Measurements from ENCODE around the gene COL23A1. TPM values are rescaled to one million over a fixed set of nuclear protein-coding genes. Genes with fewer than 3 reads are reported as not detected.

COL23A1 gene
- total and polyA plus RNA-seq, 2 experiments from 2014 or later = 1.1 to 5.1 TPM

- no peak for TF ChIP-seq EZH2 (IDR thresholded peaks at IDR 0.05; ENCODE audit: borderline replicate concordance)
- TF ChIP-seq CTCF (IDR thresholded peaks at IDR 0.05; ENCODE audit: poor library complexity) = no peak
- TF ChIP-seq EZH2phosphoT487 (IDR thresholded peaks at IDR 0.05; ENCODE audit: low read depth, severe bottlenecking, unreplicated experiment) = no peak
- DNase-seq (ENCODE audit: low spot score) = no peak
- no peaks in the 10 kb centered on the region for H3K9me2 ChIP-seq (replicated peaks; ENCODE audit: insufficient read depth)
- H3K27me3 ChIP-seq = no peaks in the 10 kb centered on the region
- no peak overlapping the region for H3K4me3 ChIP-seq
- no peaks in the 10 kb centered on the region for H4K20me1 ChIP-seq (ENCODE audit: insufficient read depth, poor library complexity, severe bottlenecking)
- H3K9me3 ChIP-seq (ENCODE audit: low read depth) = no peaks in the 10 kb centered on the region
- H3K36me3 ChIP-seq (replicated peaks; ENCODE audit: insufficient read depth, low read depth) = no peaks in the 10 kb centered on the region
- no peak overlapping the region for H2AFZ ChIP-seq
- peaks cover 11% of the 10 kb centered on the region for H3K4me1 ChIP-seq (ENCODE audit: insufficient read depth)
- H3K4me2 ChIP-seq = no peak overlapping the region
- 81% methylated on average over 11 of the region's 11 CpGs for WGBS (ENCODE audit: low lambda C conversion rate, missing lambda C conversion rate)
- no peak overlapping the region for H3K27ac ChIP-seq
- no peaks in the 10 kb centered on the region for H3K79me2 ChIP-seq
These were observed 160.6 kb downstream of the COL23A1 start for GRCh38 chr5:178429491-178430185.

DNA sequence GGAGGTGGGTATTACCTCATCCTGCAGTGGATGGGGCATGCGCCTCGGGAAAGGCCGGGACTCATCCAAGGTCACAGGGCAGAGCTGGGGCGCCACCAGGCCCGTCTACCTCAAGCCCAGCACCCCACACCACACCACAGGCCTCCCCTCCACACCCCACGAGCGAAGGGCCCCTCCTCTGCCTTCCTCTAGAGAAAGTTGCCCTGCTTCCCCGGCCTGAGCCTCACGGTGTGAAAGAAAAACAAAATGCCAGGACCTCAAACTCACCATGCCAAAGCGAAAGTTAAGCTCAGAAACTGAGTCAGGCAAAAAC lies 161.1 kb downstream of the COL23A1 start:
- H3K27me3 ChIP-seq = no peaks in the 10 kb centered on the region
- no peak for DNase-seq (ENCODE audit: low spot score)
- H4K20me1 ChIP-seq (ENCODE audit: insufficient read depth, poor library complexity, severe bottlenecking) = no peaks in the 10 kb centered on the region
- no peak overlapping the region for H3K4me2 ChIP-seq
- 86% methylated on average over 5 of the region's 10 CpGs for WGBS (ENCODE audit: low lambda C conversion rate, missing lambda C conversion rate)
- H3K9me3 ChIP-seq (ENCODE audit: low read depth) = no peaks in the 10 kb centered on the region
- no peaks in the 10 kb centered on the region for H3K79me2 ChIP-seq
- no peaks in the 10 kb centered on the region for H3K9me2 ChIP-seq (replicated peaks; ENCODE audit: insufficient read depth)
- no peak overlapping the region for H3K27ac ChIP-seq
- H2AFZ ChIP-seq = no peak overlapping the region
- H3K36me3 ChIP-seq (replicated peaks; ENCODE audit: insufficient read depth, low read depth) = no peaks in the 10 kb centered on the region
- no peak overlapping the region for H3K4me3 ChIP-seq
- no peak for TF ChIP-seq EZH2phosphoT487 (IDR thresholded peaks at IDR 0.05; ENCODE audit: low read depth, severe bottlenecking, unreplicated experiment)
- H3K4me1 ChIP-seq (ENCODE audit: insufficient read depth) = peaks cover 16% of the 10 kb centered on the region

DNA sequence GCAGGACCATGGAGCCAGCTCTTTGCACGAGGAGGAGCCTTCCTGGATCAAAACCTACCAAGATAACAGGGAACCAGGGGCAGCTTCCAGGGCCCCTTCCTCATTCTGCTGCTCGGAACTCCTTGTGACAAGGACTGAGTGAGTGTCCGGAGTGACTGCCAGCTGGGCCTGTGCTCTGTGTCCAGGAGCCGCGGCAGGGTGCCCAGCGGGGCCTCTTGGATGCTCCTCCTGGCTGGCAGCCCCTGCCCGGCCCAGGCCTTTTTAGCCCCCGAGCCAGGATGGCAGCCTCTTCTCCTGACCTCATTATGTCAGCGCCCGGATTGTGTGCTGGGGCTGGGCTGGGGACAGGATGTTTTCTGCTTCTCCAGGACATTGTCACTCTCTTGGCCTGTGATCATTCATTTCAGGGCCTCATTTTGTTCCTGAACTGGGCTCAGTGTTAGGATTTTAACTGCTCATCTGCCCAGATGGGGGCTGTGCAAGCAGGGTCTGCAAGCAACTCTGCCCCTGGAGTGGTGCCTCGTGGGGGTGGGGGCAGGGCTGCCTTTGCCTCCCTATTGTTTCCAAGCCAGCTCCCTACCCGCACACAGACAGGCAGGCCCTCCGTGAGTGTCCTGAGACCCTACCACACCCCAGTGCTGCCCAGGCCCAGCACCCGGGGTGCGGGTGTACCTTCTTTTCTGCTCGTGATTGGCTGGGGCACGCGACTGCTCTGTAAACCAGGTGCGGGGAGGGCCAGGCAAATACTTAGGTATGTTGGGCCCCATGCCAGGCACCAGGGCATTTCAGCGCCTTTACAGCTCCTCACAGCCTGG lies 161.6 kb downstream of the COL23A1 start:
- TF ChIP-seq CTCF (IDR thresholded peaks at IDR 0.05; ENCODE audit: poor library complexity) (no peak), EZH2 (IDR thresholded peaks at IDR 0.05; ENCODE audit: borderline replicate concordance) (no peak), EZH2phosphoT487 (IDR thresholded peaks at IDR 0.05; ENCODE audit: low read depth, severe bottlenecking, unreplicated experiment) (no peak)
- DNase-seq (ENCODE audit: low spot score) = no peak
- Histone ChIP-seq H3K36me3 (replicated peaks; ENCODE audit: insufficient read depth, low read depth) (no peaks in the 10 kb centered on the region), H3K4me1 (ENCODE audit: insufficient read depth) (peaks cover 18% of the 10 kb centered on the region), H3K4me2 (no peak overlapping the region), H3K79me2 (no peaks in the 10 kb centered on the region), H3K27ac (no peak overlapping the region), H4K20me1 (ENCODE audit: insufficient read depth, poor library complexity, severe bottlenecking) (no peaks in the 10 kb centered on the region), H3K9me2 (replicated peaks; ENCODE audit: insufficient read depth) (no peaks in the 10 kb centered on the region), H3K4me3 (no peak overlapping the region), H2AFZ (no peak overlapping the region), H3K9me3 (ENCODE audit: low read depth) (no peaks in the 10 kb centered on the region), H3K27me3 (no peaks in the 10 kb centered on the region)
- WGBS (ENCODE audit: low lambda C conversion rate, missing lambda C conversion rate) = 81% methylated on average over 20 of the region's 20 CpGs

DNA sequence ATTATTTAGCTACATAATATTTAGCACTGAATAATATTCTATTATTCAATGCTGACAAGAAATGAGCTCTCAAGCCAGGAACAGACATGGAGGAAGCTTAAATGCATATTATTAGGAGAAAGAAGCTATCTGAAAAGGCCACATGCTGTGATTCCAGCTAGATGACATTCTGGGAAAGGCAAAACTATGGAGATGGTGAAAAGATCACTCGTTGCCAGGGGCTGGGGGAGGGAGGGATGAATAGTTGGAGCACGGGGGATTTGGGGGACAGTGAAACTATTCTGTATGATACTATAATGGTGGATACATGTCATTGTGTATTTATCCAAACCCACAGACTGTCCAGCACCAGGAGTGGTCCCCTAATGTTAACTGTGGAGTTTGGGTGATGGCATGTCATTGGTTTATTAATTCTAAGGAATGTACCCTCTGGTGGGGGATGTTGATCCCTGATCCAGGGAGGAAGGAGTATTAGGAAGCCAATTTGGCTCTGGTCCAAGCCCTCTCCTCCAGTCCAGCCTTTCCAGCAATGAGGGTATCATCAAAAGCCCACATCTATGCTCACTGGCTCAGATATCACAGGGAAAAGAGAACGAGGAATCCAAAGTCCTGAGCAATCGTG lies 162.5 kb downstream of the COL23A1 start:
- 66% methylated on average over 4 of the region's 4 CpGs for WGBS (ENCODE audit: low lambda C conversion rate, missing lambda C conversion rate)
- no peaks in the 10 kb centered on the region for H3K27me3 ChIP-seq
- TF ChIP-seq CTCF (IDR thresholded peaks at IDR 0.05; ENCODE audit: poor library complexity) (no peak), EZH2 (IDR thresholded peaks at IDR 0.05; ENCODE audit: borderline replicate concordance) (no peak)
- no peaks in the 10 kb centered on the region for H3K79me2 ChIP-seq
- no peaks in the 10 kb centered on the region for H3K9me3 ChIP-seq (ENCODE audit: low read depth)
- peaks cover 18% of the 10 kb centered on the region for H3K4me1 ChIP-seq (ENCODE audit: insufficient read depth)
- H3K9me2 ChIP-seq (replicated peaks; ENCODE audit: insufficient read depth) = no peaks in the 10 kb centered on the region
- no peak overlapping the region for H2AFZ ChIP-seq
- H3K36me3 ChIP-seq (replicated peaks; ENCODE audit: insufficient read depth, low read depth) = no peaks in the 10 kb centered on the region
- no peak overlapping the region for H3K4me2 ChIP-seq
- no peak overlapping the region for H3K27ac ChIP-seq
- DNase-seq (ENCODE audit: low spot score) = no peak
- H3K4me3 ChIP-seq = no peak overlapping the region
- no peaks in the 10 kb centered on the region for H4K20me1 ChIP-seq (ENCODE audit: insufficient read depth, poor library complexity, severe bottlenecking)

Data from hepatocyte (in vitro differentiated cells).